ENCODE measurements around the gene SPAG8. TPM values are rescaled to one million over a fixed set of nuclear protein-coding genes. Genes with fewer than 3 reads are reported as not detected.

The SPAG8 gene
- total RNA-seq, 1 donor from 2014 or later, result 0.21 TPM

- Mint-ChIP-seq H3K27ac (no peak overlapping the region), H3K9me3 (no peaks in the 10 kb centered on the region), H3K27me3 (no peaks in the 10 kb centered on the region), H3K36me3 (ENCODE audit: low read depth) (no peaks in the 10 kb centered on the region), H3K4me3 (no peak overlapping the region), H3K4me1 (peaks cover 28% of the 10 kb centered on the region)
- no peak for DNase-seq
- intact Hi-C loops (cut with micrococcal nuclease), result no loop called here
These were observed 34.0 kb upstream of the SPAG8 start for GRCh38 chr9:35845824-35846771.

DNA sequence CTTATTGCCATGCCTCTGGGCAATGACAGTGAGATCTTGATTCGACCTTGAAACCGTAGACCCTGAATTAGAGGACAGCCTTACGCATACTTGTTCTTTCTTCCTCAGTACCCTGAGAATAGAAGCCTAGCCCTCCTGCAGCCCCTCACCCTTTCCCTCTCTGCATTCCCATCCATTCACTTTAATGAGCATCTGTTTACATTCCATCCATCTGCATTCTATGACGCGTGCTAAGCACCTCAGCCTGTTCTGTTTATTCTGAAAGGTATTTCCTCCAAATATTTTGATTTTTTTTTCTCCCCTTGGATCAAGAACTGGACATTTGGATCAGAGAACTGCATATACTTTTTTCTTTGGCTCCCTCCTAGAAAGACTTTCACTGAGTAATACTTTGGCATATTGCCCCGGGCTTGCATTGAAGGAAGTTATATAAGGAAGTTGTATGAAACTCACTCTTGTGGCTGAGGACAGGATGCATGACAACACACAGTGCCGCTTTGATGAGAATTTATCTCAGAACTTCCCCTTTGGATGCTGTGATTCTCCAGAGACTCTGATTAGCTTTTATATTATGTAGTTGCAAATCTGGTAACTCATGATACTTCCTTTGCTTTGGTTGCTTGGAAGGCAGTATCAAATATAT, 32.7 kb upstream of the SPAG8 start:
- Mint-ChIP-seq H3K27me3 (no peaks in the 10 kb centered on the region), H3K9me3 (no peaks in the 10 kb centered on the region), H3K27ac (no peak overlapping the region), H3K4me3 (no peak overlapping the region), H3K36me3 (ENCODE audit: low read depth) (no peaks in the 10 kb centered on the region), H3K4me1 (peaks cover 28% of the 10 kb centered on the region)
- intact Hi-C loops (cut with micrococcal nuclease), result no loop called here
- peak; percentile 66 for DNase-seq

GRCh38 chr9:35842795-35843194, 30.7 kb upstream of the SPAG8 start:
- no peak overlapping the region for H3K4me3 Mint-ChIP-seq
- no peaks in the 10 kb centered on the region for H3K36me3 Mint-ChIP-seq (ENCODE audit: low read depth)
- no peak overlapping the region for H3K27ac Mint-ChIP-seq
- H3K9me3 Mint-ChIP-seq, result no peaks in the 10 kb centered on the region
- H3K27me3 Mint-ChIP-seq, result no peaks in the 10 kb centered on the region
- intact Hi-C loops (cut with micrococcal nuclease), result no loop called here
- DNase-seq, result no peak
- peaks cover 22% of the 10 kb centered on the region for H3K4me1 Mint-ChIP-seq

DNA sequence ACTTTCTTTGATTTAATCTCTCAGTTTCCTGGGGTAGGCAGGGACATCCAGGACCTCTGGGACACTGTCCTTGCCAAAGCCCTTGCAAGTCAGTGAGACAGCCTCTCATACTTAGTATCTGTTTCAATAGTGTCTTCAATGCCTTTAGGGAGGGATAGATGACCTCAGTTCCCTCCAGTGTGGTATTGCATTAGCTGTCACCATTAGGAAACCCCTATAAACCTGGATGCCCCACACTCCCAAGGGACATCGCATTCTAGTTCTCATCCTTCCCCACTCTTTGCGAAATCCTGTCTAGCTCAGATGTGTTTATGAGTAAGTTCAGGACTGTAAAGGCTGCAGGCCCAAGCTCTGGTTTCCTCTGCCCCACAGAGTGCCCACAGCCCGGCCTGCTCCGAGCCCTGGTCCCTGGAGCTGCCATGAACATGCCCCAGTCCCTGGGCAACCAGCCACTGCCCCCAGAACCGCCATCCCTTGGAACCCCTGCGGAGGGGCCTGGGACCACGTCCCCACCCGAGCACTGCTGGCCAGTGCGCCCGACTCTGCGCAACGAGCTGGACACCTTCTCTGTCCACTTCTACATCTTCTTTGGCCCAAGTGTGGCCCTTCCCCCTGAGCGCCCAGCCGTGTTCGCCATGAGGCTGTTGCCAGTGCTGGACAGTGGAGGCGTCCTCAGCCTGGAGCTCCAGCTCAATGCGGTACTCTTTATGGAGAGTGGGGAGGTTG, 30.1 kb upstream of the SPAG8 start:
- Mint-ChIP-seq H3K27ac (no peak overlapping the region), H3K36me3 (ENCODE audit: low read depth) (no peaks in the 10 kb centered on the region), H3K4me1 (peaks cover 21% of the 10 kb centered on the region), H3K27me3 (no peaks in the 10 kb centered on the region), H3K9me3 (no peaks in the 10 kb centered on the region), H3K4me3 (no peak overlapping the region)
- intact Hi-C loops (cut with micrococcal nuclease), result no loop called here
- DNase-seq, result no peak

DNA sequence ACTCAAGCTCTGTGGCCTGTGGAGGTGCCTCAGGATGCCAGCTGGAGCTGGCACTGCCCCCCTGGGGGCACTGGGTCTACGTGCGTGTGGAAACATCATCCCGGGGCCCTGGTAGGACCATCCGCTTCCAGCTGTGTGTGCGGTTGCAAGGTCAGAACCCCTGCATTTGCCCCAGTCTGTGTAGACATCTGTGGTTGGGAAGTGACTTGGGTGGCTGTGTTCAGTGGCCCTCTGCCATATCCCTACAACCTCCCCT, 29.5 kb upstream of the SPAG8 start:
- intact Hi-C loops (cut with micrococcal nuclease), result no loop called here
- no peaks in the 10 kb centered on the region for H3K9me3 Mint-ChIP-seq
- no peaks in the 10 kb centered on the region for H3K36me3 Mint-ChIP-seq (ENCODE audit: low read depth)
- H3K4me3 Mint-ChIP-seq, result no peak overlapping the region
- peaks cover 21% of the 10 kb centered on the region for H3K4me1 Mint-ChIP-seq
- no peaks in the 10 kb centered on the region for H3K27me3 Mint-ChIP-seq
- DNase-seq, result no peak
- no peak overlapping the region for H3K27ac Mint-ChIP-seq

- Mint-ChIP-seq H3K4me3 (no peak overlapping the region), H3K36me3 (ENCODE audit: low read depth) (no peaks in the 10 kb centered on the region), H3K9me3 (no peaks in the 10 kb centered on the region), H3K27me3 (no peaks in the 10 kb centered on the region), H3K4me1 (peaks cover 21% of the 10 kb centered on the region), H3K27ac (no peak overlapping the region)
- intact Hi-C loops (cut with micrococcal nuclease), result no loop called here
- no peak for DNase-seq
These were observed 29.0 kb upstream of the SPAG8 start for GRCh38 chr9:35840881-35841644.

GRCh38 chr9:35839926-35840325, 27.9 kb upstream of the SPAG8 start:
- no peaks in the 10 kb centered on the region for H3K36me3 Mint-ChIP-seq (ENCODE audit: low read depth)

GRCh38 chr9:35836595-35836994, 24.5 kb upstream of the SPAG8 start:
- H3K27ac Mint-ChIP-seq, result no peak overlapping the region
- no peak for DNase-seq
- H3K27me3 Mint-ChIP-seq, result no peaks in the 10 kb centered on the region

More at GRCh38 chr9:35839926-35840325, 27.9 kb upstream of the SPAG8 start:
- Mint-ChIP-seq H3K4me3 (no peak overlapping the region), H3K27me3 (no peaks in the 10 kb centered on the region), H3K9me3 (no peaks in the 10 kb centered on the region), H3K4me1 (peaks cover 10% of the 10 kb centered on the region), H3K27ac (no peak overlapping the region)
- DNase-seq, result no peak
- intact Hi-C loops (cut with micrococcal nuclease), result no loop called here

DNA sequence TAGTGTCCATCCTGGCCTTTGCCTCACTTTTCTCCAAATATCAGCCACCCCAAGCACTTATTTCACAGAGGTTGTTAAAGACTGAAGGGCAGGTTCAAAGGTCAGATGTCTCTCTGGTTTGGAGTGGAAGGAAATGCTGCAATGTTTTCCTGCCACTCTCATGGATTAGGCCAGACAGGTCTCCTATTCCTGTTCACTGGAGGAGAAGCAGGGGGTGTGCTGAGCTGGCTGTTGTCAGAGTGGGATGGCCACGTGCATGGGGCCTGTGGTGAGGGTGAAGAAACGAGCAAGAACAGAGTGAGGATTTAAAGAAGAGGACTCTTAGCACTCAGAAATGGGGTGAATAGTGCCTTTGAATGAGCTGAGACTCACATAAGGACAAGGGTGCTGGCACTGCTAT, 23.7 kb upstream of the SPAG8 start:
- no peaks in the 10 kb centered on the region for H3K9me3 Mint-ChIP-seq
- intact Hi-C loops (cut with micrococcal nuclease), result no loop called here
- peaks cover 3% of the 10 kb centered on the region for H3K27me3 Mint-ChIP-seq
- DNase-seq, result no peak
- no peak overlapping the region for H3K4me3 Mint-ChIP-seq
- H3K4me1 Mint-ChIP-seq, result peaks cover 10% of the 10 kb centered on the region
- no peaks in the 10 kb centered on the region for H3K36me3 Mint-ChIP-seq (ENCODE audit: low read depth)
- H3K27ac Mint-ChIP-seq, result no peak overlapping the region

More at GRCh38 chr9:35836595-35836994, 24.5 kb upstream of the SPAG8 start:
- Mint-ChIP-seq H3K36me3 (ENCODE audit: low read depth) (no peaks in the 10 kb centered on the region), H3K4me3 (no peak overlapping the region), H3K9me3 (no peaks in the 10 kb centered on the region), H3K4me1 (peaks cover 10% of the 10 kb centered on the region)
- intact Hi-C loops (cut with micrococcal nuclease), result no loop called here

DNA sequence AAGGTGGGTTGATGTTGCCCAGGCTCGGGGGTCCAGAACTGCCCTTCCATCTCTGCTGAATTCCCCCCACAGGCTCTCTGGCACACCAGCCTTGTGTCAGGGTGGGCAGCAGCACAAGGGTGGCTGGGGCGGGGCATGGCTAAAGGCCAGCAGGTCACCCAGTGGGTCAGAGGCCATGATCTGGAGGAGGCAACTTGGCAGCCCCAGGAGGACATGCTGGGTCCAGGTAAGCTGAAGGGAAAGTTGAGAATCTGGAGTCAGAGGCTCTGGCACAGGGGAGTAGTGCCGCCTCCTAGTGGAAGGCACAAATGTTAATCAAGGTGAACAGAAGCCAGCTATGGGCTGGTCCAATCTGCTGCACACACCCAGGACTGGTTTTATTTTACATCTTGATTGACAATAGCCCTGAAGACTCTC, 23.2 kb upstream of the SPAG8 start:
- Mint-ChIP-seq H3K4me3 (no peak overlapping the region), H3K27ac (no peak overlapping the region), H3K36me3 (ENCODE audit: low read depth) (no peaks in the 10 kb centered on the region), H3K27me3 (peaks cover 3% of the 10 kb centered on the region), H3K4me1 (peaks cover 10% of the 10 kb centered on the region), H3K9me3 (no peaks in the 10 kb centered on the region)
- intact Hi-C loops (cut with micrococcal nuclease), result no loop called here
- peak; percentile 72 for DNase-seq

GRCh38 chr9:35834260-35835215, 22.5 kb upstream of the SPAG8 start:
- intact Hi-C loops (cut with micrococcal nuclease), result no loop called here
- no peak for DNase-seq
- Mint-ChIP-seq H3K9me3 (no peaks in the 10 kb centered on the region), H3K27me3 (peaks cover 3% of the 10 kb centered on the region), H3K4me3 (no peak overlapping the region), H3K4me1 (peaks cover 16% of the 10 kb centered on the region), H3K36me3 (ENCODE audit: low read depth) (no peaks in the 10 kb centered on the region), H3K27ac (no peak overlapping the region)

- intact Hi-C loops (cut with micrococcal nuclease), result no loop called here
- no peaks in the 10 kb centered on the region for H3K36me3 Mint-ChIP-seq (ENCODE audit: low read depth)
These were observed 20.8 kb upstream of the SPAG8 start for GRCh38 chr9:35832814-35833213.

DNA sequence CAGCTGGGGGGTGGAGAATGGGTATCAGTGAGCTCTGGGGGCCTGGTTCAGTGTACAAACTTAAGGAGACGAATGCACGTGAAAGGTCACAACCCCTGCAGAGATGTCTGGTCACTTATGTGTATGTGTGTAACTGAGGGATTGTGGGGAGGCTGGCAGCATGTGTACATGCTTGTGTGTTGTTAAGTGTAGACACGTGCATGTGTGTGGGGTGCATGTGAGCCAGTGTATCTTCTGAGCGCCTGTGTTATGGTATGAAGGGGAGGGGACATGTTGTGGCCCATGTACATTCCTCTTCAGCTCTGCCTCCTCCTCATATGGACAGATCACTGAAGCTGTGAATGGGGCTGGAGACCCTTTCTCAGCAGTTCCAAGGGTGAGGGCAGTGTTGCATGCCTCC, 19.0 kb upstream of the SPAG8 start:
- Mint-ChIP-seq H3K9me3 (no peaks in the 10 kb centered on the region), H3K4me1 (peaks cover 35% of the 10 kb centered on the region), H3K27ac (no peak overlapping the region), H3K36me3 (ENCODE audit: low read depth) (no peaks in the 10 kb centered on the region), H3K4me3 (no peak overlapping the region), H3K27me3 (peaks cover 6% of the 10 kb centered on the region)
- no peak for DNase-seq
- intact Hi-C loops (cut with micrococcal nuclease), result no loop called here

More at GRCh38 chr9:35832814-35833213, 20.8 kb upstream of the SPAG8 start:
- Mint-ChIP-seq H3K27me3 (peaks cover 3% of the 10 kb centered on the region), H3K9me3 (no peaks in the 10 kb centered on the region), H3K4me3 (no peak overlapping the region), H3K4me1 (peaks cover 25% of the 10 kb centered on the region), H3K27ac (no peak overlapping the region)
- no peak for DNase-seq

All from activated CD4-positive, alpha-beta T cell treated with anti-CD3 and anti-CD28 coated beads, Interleukin-2, amount 10 ng/mL, durations not matched to agents 24 days and 14 days (primary cell).